SIG-M5 (cell line): ENCODE data around the gene MMUT.
"Not testable (repeated sequence)": the region's sequence is repeated elsewhere in the genome, so short reads cannot be mapped to it uniquely, and the experiment has no call there.

ENCODE experiments used
- DNase-seq: peaks from one replicate; lab custom pipeline; 2025; lab: John Stamatoyannopoulos, UW

MMUT gene

DNA sequence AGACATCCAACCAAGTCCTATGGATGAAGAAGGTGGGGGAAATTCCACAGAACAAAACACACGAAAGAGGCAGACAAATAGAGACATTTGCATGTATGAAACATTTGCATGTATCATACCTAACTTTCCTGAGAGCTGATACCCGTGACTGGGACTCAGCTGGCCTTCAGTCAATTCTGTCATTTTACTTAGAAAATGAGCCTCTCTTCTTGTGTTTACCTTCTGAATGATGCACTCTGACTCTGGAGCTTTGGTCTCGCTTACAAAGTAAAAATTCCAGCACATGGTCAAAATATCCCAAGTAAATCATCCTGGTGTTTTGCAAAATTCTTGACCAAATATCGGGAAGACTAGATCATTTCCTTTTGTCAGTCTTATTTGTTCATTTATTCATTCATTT lies 46.9 kb downstream of the MMUT start:
- DNase-seq = no peak

DNA sequence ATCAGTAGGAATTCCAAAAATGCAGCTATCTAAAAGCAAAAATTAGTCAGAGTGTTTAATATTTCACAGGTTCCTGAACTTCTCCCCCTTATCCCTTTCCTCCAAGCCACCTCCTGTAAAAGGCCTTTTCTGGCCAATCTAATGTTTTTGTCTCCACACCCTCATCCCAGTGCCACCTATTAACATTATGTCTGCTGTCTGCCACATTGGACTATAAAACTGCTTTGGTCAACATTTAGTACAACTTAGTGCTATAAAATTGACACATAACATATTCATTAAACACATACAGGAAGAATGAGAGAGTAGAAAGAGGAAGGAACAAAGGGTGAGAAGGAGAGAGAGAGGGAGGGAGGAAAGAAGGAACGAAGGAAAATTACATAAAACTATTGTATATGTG lies 47.7 kb downstream of the MMUT start:
- DNase-seq = no peak

DNA sequence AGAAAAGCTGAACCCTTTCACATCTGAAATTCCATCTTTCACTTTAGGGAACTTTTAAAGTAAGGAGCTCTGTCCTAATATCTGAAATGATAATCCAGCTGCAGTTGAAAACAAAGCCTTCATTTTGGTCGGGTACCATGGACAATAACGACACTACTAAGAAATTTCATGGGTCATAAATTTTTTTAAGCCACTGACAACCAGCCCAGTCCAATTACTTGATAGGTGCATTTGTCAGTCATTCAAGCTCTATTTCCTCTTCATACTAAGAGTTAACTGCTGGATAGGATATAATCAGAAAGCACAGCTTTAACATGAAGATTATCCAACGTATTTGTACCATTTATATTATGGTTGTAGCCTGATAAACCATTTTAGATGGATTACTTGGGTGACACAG lies 52.5 kb downstream of the MMUT start:
- no peak for DNase-seq

DNA sequence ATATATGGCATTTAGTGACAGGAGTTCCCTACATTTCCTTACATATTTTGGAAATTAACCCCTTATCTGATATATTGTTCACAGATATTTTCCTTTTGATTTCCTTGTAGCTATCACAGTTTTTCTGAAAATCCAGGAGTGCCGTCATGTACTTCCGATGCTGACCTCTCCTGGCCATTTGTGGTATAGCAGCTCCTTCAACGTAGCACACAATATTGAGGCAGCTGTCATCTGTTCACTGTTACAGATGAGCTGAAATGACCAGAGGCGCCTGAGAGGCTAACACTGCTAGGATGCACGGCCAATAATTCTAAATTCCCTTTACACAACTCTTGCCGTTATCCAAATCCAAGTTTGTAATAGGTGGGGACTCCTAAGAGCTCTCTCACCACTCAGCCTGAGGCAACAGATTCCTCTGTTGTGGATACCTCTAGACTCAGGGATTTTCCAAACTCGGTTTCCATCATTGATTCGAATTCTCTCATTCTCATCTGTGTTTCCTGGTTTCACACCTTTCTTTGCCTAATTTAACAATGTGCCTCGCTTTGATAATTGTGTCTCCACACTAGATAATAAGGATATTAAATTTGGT lies 53.0 kb downstream of the MMUT start:
- no peak for DNase-seq

DNA sequence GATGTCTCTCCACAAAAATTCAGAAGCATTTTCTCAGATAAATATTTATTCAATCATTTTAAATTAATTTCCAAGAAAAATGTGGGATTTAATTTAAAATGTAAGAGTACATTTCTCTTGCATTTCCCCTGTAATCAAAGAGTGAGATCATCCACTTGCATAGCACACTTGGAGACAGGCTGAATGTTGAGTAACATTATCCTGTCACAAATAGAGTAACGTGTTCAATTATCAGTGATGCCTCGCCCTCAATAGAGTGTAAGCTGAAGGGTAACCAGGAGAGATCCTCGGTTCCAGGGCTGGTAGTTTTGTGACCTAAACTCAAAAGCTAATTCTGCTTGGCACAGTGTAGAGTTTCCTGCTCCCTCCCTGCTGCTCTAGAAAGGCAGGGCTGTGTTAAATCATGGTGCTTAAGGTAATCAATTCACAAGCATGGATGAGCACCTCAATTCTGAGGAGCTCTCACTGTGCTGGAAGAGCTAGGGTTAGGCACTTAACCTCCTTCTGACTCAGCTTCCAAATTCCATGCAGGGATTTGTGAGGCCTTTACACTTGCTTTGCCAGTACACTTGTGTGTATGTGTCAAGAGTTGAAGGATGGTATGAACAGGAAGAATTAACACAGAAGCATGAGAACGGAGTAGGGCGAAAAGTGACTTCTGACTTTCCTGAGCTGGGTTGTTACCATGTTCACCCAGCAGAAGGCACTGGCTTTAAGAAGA lies 56.6 kb downstream of the MMUT start:
- DNase-seq = no peak

DNA sequence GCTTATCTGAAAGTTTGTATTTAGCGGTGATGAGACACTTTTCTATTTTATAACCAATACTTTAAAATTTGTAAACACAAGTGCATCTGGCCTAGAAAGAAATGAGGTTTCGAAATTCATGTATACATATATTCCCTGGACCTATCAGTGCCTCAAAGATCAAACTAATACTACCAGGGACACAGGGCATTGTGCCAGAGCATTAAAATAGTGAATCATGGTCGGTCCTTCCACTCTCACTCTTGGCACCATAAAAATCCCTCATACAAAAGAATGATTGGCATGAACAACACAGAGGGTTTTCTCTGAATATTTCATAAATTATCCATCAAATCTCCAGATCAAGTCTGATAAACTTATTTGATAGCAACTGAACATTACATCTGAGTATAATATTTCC lies 62.0 kb downstream of the MMUT start:
- no peak for DNase-seq

DNA sequence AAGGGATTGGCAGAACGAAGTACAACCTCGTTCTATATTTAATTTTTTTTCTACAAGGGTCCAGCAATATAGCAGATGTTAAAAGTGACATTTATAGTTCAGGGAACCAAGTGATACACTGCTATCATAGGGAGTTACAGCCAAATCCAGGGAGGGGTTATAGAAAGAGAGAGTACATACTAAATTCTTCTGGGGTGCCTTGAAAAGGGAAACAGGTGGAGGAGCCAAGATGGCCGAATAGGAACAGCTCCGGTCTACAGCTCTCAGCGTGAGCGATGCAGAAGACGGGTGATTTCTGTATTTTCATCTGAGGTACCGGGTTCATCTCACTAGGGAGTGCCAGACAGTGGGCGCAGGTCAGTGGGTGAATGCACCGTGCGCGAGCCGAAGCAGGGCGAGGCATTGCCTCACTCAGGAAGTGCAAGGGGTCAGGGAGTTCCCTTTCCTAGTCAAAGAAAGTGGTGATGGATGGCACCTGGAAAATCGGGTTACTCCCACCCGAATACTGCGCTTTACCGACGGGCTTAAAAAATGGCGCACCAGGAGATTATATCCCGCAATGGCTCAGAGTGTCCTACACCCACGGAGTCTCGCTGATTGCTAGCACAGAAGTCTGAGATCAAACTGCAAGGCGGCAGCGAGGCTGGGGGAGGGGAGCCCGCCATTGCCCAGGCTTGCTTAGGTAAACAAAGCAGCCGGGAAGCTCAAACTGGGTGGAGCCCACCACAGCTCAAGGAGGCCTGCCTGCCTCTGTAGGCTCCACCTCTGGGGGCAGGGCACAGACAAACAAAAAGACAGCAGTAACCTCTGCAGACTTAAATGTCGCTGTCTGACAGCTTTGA lies 76.2 kb downstream of the MMUT start:
- DNase-seq = not testable (repeated sequence)

DNA sequence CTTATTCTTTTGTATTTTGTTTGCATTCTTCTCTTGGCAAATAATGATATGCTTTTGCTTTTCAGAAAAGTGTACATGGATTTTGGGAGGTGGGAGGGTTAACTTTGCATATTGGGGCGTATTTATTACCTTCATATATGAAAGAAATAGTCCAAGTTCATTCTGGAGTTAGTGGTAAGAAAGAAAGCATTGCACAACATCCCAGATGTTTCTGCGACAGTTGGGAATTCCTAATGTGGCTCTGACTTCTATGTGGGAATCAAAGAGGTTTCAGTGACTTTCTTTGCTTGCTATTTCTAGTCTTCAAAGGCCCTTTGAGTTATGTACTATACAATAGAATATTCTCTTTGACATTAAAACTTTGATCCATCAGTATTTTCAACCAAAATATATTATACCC lies 78.1 kb downstream of the MMUT start:
- no peak for DNase-seq
